Measurements from ENCODE around the gene ARSG.
A peak's percentile ranks its signal among the peaks of the same experiment; 100 is the strongest.

Gene ARSG

DNA sequence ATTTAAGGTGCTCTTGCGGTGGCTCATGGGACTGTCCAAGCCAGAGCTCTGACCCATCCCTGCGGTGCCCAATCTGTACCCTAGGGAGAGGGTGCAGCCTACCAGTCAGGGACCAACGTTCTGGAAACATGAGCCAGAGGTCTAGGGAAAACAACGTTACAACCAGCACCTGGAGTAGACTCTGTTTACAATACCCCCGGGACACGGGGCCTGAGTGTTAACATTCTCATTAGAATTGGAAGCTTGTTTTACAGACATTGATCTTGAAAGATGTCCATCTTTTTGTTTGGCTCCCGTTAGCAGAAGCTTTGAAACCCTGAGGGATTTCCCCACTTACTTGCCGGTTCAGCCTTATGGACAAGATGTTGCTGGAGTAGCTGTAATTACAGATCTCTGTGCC is 159.1 kb downstream of the ARSG start:
- no peak for DNase-seq (ENCODE audit: low read depth, low spot score)

DNA sequence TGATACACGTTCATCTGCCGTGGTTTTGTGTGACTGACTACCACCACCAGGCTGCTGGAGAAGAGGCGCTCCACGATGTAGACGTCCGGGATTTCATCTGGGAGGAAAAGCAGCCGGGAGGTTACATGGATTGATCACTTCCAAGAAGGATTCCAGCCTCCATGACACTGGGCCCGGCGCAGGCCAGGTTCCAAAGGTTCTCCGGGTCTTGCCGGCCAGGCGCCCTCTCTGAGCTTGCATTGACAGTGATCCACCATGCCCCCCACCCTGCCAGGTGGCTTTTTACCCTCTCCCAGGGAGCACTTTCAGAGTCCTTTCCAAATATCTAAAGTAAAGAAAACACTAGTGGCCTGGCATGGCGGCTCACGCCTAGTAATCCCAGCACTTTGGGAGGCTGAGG is 159.5 kb downstream of the ARSG start:
- DNase-seq (ENCODE audit: low read depth, low spot score): no peak

DNA sequence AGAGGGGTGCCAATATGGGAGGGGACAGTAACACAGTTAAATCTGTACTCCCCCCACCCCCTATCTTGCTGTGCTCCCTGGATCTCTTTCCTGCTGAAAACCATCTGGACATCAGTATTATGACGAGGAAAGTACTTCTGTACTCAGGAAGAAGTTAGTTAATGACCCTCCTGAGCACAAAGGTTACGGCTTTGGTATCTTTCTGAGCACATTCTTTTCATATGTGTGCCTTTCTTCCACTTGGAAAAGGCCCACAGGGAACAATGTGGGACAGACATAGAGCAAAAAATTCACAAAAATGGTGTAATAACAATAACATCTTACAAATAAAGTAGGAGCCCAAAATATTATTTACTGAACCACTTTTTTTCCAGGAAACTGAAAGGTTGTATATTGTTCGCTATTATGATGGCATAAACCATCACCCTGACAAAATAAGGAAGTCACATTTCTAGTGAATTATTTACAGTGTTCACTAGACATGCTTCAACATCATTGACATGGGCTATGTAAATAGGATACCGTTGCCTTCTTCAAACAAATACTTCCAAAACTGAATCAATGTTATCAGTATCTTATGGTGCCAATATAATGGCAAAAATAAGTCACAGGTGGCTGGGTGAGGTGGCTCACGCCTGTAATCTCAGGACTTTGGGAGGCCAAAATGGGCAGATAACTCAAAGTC is 160.5 kb downstream of the ARSG start:
- DNase-seq (ENCODE audit: low read depth, low spot score): no peak

DNA sequence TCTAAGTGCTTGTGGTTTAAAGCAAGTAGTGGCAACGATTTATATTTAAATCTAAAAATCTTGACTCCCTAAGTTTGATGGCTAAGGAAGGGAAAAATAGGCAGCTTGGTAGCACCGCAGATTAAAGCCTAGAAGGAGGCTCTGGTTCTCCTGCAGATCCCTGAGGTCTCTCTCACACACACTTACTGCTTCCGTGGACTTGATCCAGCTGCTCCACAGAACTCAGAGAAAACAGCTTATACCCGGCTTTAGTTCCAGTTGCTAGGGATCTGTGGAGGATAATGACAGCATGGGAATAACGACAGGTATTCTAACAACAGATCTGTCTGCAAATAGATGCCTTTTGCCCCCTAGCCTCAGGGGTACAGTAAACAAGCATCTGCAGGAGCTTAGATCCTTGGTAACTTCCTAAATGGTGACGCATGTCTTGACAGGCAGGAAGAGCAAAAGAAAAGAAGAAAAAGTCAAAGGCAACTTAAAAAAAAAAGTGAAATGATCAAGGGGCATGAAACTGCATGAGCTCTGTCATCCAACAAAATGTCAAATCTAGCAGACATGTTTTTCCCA is 161.5 kb downstream of the ARSG start:
- DNase-seq (ENCODE audit: low read depth, low spot score): no peak

DNA sequence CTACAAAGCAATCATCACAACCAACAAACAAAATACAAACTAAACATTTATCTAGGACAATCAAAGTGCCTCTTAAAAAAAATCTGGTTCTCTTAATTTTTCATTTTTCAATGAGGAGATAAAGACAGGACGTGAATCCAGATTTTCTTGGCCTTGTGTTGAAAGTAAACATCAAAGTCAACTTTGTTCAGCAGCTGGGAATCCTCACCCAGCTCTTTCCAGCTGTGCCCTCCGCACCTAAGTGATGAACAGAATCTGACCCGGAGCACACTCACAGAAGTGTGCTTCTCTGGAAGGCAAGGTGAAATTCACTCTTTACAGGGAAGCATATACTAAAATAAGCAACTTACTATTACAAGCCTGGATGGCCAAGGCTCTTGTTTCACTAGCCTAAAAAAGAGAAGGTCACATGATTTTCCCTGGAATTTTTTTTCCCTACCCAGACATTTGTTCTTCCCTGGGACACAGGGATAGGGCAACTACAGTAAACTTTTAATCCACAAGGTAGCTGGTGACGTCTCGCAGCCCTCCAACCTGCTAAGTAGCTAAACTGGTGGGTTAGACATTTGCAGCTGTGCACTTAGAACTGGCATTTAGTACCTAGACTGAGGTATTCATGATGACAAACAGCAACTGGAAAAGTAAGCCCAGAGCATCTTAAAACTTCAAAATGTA is 162.8 kb downstream of the ARSG start:
- no peak for DNase-seq (ENCODE audit: low read depth, low spot score)

DNA sequence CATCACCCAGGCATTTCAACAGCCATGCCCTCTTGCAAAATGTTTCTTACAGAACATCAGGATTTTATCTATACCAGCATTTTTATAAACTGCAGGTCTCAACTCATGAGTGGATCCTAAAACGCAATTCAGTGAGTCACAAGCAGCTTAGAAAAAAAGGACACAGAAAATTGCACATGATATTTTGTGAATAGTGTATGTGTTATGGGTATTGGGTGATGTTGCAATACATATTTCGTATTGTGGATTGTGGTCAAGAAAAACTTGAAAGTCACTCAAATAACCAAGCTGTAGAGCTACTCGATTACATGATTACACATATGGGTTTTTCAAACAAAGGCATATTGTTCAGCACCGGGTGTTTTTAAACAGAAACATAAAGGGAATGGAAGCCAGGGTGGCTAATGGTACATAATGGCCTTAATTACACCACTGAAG is 164.6 kb downstream of the ARSG start:
- no peak for DNase-seq (ENCODE audit: low read depth, low spot score)

DNA sequence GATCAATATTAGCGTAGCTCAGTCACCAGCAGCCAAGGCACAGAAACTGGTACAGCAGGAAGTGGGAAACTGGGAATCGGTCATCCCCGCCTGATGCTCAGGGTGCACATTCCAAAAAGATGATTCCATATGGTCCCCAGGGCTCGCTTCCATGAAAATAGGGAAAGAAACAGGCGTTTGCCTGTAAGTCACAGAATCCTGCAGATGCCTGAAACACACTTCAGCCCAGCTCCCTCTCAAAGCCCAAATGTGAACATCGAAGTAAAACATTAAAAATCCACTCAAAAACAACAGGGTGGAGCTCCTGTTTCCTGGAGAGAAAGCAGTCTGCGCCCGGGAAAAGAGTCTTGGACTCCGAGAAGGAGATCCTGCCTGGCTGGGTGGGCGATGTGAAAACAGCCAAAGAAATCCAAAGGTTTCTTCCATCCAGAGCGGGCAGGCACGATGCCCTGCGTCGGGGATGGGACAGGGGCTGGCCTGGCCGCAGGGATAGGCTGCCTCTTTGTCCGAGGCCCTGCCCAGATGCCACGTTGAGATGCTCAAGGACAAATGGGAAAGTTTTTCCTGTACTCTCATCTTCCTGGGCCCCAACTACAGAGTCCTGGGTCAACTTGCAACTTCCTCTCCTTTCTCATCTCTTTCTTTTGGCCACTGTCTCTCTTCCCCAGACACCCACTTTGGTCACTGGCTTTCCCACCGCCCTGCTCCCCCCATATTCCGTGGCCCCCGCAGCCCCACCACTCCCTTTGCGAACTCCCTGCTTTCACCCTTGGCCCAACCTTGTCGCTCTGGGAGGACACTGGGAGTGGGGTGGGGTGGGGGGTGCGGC is 165.3 kb downstream of the ARSG start:
- DNase-seq (ENCODE audit: low read depth, low spot score): peak; percentile 92

DNA sequence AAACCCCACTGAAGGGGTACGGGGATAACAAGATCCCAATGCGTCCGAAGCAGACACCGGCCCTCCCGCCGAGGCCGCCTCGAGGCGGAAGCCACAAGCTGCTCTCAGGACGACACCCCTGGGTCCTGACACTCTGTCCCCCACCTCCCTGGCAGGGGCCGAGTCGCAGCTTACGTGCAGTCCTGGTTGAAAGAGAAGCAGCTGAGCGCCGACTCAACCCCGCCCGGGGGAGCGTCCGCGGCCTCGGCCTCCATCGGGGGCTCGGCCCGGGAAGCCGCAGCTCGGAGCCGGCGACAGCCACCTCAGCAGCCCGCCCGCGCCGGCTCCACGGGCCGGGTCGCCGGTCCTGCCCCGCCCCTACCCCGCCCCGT is 165.9 kb downstream of the ARSG start, which contains the start of gene WIPI1:
Gene WIPI1 (minus strand): TSS at position 329 of the 371 bp plus-strand sequence. CDS start 75 bp downstream, at position 254.
- no peak for DNase-seq (ENCODE audit: low read depth, low spot score)

DNA sequence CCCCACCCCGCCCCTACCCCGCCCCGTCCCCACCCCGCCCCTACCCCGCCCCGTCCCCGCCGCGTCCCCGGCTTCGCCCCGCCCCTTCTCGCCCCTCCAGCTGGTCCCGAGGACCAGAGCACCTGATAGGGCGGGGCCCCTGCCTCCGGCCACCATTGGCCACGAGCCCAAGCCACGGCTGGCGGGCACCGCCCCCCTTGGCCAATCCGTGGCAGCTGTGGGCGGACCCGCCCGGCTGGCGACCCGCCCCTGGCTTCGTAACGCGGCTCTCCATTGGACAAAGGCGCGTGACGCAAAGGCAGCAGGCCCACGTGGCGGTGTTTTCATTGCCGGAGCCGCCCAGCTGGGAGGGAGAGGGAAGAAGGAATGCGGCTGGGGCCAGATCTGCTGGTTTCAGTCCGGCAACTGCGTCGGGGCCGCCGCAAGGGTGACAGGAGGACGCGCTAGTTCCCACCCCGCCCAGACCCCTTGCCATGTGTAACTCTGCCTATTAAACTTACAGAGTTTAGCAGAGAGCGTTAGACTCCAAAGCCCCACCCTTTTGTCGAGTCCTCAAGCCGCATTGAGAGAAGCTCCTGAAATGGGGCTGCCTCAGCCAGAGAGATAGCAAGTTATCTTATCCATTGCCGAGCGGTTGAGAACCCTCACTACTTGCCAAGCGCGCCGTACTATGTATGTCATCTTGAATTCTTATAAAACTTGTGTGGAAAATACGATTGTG is 166.4 kb downstream of the ARSG start:
- peak; percentile 100 for DNase-seq (ENCODE audit: low read depth, low spot score)

DNA sequence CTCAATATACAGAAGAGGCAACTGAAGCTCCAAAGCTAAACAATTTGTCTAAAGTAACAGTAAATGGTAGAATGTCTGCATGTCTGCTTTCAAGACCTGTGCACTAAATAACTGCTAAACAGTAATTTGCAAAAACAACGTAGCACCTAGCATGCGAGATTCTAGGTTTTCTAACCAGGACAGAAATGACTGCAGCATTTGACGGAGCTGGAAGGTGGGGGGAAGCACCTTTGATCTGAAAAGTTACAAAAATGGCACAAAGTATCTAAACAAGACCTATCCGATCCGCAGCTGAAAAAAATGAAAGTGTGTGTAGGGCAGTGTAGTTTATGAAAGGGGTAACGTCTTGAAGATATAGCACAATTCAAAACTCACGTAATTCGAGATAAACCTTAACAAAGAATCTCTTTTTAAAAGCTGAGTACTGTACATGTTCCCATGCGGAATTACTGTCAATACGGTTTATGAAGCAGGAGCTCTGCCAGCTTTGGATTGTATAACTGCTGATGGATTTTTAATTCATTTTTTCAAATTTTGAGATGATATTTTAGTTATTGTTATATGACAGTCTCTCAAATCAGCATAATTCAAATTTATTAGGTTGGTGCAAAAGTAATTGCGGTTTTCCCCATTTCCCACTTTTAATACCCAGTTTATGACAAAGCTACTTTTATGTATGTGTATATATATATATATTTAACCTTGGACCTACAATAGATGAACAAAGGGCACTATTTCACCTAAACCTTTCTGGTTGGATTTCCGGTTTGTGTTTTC is 167.2 kb downstream of the ARSG start:
- no peak for DNase-seq (ENCODE audit: low read depth, low spot score)

DNA sequence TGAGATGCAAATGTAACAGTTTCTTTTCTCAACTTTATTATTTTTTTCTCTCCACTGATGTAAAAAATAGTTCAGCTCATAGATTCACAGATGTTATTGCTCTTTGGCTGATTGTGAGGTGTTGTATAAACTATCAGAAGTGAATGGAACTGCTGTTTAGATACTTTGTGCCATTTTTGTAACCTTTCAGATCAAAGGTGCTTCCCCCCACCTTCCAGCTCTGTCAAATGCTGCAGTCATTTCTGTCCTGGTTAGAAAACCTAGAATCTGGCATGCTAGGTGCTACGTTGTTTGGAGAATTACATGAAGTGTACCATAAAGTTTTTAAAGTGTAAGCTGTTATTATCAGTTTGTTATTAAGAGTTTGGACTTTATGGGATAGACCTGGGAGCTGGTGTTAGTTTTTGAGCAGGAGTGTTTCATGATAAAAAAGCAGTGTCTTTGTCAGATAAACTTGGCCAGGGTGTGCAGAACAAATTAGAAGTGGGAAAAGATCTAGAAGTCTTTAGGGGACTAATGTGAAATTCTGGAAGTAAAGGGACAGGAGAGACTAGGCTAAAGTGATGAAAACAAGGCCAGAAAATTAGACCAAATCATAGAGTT is 167.8 kb downstream of the ARSG start:
- no peak for DNase-seq (ENCODE audit: low read depth, low spot score)

DNA sequence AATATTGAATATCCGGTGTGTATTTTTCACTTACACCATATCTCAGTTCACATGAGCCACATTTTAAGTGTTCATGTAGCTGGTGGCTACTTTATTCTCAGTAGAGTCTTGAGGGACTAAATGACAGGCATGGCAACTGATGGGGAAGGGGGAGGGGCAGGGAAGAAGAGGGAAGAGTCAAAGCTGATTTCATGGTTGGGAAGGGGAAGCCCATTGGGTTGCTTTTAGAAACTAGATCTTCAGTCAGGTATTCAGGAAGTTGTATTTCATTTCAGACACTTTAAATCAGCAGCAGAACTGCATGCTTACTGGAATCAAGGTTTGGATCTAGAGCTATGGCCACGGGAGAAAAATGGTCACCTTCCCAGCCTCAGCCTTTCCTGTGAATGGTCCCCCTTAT is 168.9 kb downstream of the ARSG start:
- DNase-seq (ENCODE audit: low read depth, low spot score): no peak

DNA sequence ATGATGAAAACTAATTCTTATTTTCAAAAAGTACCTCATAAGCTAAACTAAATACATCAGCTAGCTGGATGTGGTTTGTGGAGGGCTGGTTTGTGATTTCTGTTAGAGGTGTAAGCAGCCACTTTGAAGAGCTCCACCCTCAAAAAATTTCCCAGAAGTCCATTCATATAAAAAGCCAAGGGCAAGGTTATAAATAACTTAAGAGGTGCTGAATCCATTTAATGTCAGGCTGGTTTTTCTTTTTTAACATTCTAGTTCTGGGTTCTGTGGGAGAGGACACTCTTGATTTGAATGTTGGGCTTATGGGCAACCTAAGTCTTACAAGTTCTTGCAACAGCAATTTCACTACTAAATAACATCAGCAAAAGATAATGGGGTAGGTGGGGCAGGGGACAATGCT is 169.4 kb downstream of the ARSG start:
- DNase-seq (ENCODE audit: low read depth, low spot score): no peak

DNA sequence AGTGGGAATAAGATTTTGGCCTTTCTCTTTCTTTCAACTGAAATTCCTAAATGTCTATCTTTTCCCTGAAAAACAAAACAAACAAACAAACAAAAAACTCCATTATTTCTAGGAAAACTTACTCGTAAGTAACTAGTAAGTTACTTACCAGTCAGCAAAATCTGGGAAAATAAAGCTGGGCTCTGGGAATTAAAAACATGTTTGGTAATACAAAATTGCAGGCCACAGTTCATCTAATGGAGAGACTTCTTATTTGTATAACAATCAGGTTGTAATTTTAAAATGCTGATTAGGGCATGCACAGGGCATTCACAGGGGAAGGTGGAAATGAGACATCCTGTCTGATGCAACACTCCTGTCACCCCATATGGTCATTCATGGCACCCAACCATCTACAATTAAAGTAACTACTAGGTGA is 169.8 kb downstream of the ARSG start:
- DNase-seq (ENCODE audit: low read depth, low spot score): no peak

DNA sequence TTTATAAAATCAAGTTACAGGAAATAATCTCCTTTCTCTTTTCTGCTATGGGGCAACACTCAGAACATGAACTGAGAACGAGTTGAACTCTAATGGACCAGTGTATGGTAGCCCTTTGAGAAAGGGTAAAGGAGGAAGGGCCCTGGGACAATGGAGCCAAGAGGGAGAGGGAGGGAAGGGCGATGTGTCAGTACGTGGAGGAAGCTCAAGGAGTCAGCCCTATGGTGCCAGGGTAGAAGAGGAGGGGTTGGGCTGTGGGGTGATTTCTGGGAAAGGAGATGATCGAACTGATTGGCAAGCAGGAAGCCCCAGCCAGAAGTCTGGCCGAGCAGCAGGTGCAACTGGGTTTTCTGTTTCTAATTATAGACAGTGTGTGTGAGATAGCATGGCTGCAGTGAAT is 170.3 kb downstream of the ARSG start:
- no peak for DNase-seq (ENCODE audit: low read depth, low spot score)

DNA sequence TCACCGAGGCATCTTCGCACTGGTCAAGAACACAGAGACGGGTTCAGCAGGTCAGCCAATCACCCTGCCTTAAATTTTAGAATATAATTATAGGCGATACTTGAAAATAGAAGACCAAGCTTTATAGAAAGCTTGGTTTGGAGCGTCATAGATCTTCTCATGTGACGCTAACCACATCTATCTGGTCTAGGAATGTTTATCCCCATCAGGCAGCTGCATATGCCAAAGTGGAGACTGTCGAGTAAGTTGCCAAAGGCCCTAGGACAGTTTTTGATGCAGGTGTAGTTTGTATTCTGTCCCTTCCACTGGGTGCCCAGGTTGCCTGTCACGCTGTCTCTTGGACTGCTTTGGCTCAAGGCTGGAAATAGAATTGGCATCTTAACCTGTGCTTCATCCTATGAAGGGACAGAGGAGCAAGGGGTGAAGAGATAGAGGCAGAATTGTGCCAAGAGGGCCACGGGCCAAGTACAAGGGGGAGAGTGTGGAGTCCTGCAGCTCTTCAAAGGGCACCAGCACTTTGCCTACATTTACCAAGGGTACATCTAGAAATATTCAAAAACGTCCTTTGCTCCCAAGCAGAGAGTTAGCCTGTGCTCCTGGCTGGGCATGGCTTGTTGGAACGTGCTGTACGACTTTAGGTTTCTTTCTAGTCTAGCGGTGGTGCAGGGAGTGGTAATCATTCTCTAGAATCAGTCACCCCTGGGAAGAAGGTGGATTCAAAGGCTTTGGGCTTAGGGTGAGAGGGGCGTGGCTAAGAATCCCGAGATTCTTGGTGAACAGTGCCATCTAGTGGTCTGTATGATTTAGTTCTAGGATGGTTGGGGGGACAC is 171.3 kb downstream of the ARSG start:
- peak; percentile 87 for DNase-seq (ENCODE audit: low read depth, low spot score)

DNA sequence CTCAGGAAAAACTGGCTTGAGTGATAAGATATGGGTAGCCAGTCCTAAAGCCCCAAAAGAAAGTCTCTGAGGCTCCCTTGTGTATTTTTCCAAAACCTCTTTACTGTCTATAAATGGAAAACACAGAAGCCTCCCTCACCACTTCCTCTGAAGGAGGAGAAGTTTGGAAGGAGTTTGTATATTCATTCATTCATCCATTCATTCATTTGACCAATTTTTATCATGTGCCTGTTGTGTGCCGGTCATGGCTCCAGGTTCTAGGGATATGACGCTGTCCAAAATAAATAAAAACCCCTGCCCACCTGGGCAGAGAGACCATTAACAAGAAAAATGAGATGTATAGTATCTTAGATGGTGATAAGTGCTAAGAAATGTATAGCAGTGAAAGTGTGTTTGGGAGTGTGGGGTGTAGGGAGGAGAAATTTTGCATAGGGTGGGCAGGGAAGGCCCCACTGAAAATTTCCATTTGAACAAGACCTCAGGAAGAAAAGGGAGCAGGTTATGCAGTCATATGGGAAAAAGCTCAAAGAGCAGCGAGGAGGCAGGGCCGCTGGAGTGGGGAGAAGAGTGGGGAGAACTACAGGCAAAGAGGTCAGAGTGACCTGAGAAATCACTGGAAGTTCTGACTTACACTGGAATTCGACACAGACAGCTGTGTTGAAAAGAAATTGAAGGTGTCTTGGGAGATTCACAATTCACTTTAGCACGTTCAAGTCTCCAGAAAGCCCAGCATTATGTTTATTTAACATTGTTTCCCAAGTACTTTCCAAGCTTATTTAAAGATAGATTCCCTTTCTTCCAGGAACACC is 172.1 kb downstream of the ARSG start:
- DNase-seq (ENCODE audit: low read depth, low spot score): no peak

DNA sequence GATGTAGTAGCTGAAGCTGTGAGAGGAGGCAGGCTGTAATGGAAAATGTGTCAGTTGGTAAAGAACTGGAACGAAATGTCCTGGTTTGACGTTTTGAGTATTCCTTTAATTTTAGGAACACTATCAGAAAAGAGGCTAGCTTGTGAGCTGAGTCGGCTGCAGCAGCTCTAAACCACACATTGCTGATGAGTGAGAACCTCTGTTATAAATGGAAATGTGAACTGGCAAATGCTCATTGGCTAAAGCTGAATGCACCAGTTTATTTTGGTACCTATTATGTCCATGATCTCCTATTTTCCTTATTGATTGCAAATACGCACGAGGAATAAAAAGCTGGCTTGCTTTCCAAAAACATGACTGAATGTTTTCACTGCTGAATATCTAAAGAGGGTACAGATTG is 177.0 kb downstream of the ARSG start:
- peak; percentile 11 for DNase-seq (ENCODE audit: low read depth, low spot score)

DNA sequence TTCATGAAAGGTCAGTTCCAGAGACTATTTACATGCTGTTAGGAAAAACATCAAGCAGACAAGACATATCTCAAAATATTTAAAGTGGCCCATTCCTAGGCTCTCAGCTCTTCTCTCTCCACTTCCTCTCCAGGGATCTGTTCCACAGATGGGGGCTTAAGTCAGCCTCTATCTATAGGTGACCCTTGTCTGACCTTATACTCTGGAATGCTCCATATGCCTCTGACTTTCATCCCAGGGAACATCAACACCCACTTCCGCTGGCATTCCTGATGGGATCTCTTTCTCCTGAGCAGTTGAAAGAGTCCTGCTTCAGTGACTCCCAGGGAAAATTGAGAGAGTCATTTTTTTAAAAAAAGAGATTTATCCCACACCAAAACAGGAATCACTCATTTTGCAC is 177.5 kb downstream of the ARSG start:
- DNase-seq (ENCODE audit: low read depth, low spot score): no peak
